Stomach (tissue), 4 donors: ENCODE results near the gene ZFP92.

Experiments
- POLR2A ChIP-seq, 4 donors: fragments of 450-650 bp; IDR thresholded peaks; one replicate each; pipeline ENCODE4 v1.6.1; 2016; ENCODE audit warnings: antibody characterized with exemption in 4 of 4, control low read depth in 2 of 4, mild to moderate bottlenecking in 1 of 4, moderate library complexity in 1 of 4
- TF ChIP-seq, protein P1 (sequence below), 7 experiments: fragments of 450-650 bp in 4 of 7; fragments of 200-600 bp in 3 of 7; sonication (generic) in 3 of 7; IDR thresholded peaks; one replicate each; pipeline ENCODE4 v1.5.1; 2016 to 2019; ENCODE audit warnings: antibody characterized with exemption in 7 of 7, control low read depth in 2 of 7, mild to moderate bottlenecking in 1 of 7

DNA sequence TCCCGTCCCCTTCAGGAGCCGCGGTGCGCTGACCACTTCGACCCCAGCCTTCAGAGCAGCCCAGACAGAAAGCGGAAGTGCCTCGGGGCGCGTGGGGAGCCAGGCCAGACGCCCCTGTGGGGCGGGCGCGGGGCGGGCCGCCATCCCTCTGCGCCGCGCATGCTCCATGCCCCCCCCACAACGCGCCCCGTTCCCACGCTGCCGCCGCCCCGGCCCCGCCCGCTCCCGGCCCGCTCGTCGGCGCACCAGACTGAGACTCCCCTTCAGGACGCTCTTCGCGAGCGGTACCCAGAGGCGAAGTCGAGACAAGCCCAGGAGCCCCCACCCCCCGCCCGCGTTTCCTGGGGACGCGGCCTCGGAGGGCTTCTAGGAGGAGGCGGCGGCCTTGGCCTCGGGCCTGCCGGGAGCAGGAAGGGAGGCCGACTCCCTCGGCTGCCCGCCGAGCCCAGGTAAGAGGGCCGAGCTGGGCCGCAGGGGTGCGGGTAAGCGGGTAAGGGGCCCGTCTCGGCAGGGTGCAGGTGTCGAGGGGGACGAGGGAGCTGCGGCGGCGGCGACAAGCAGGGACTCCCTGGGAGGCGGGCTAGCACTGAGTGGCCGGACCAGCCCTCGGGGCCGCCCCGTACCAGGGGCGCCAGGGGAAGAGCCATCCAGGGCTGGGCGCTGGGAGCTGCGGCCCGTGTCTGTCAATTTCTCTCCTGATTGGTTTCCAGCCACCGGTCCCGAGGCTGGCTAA is at the start of gene ZFP92:
- TF ChIP-seq, protein P1, sequence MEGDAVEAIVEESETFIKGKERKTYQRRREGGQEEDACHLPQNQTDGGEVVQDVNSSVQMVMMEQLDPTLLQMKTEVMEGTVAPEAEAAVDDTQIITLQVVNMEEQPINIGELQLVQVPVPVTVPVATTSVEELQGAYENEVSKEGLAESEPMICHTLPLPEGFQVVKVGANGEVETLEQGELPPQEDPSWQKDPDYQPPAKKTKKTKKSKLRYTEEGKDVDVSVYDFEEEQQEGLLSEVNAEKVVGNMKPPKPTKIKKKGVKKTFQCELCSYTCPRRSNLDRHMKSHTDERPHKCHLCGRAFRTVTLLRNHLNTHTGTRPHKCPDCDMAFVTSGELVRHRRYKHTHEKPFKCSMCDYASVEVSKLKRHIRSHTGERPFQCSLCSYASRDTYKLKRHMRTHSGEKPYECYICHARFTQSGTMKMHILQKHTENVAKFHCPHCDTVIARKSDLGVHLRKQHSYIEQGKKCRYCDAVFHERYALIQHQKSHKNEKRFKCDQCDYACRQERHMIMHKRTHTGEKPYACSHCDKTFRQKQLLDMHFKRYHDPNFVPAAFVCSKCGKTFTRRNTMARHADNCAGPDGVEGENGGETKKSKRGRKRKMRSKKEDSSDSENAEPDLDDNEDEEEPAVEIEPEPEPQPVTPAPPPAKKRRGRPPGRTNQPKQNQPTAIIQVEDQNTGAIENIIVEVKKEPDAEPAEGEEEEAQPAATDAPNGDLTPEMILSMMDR (IDR thresholded peaks at IDR 0.05): no peak
- TF ChIP-seq POLR2A (IDR thresholded peaks at IDR 0.05): no peak
